Activated T-cell treated with anti-CD3 and anti-CD28 coated beads for 4 hours (primary cell): ENCODE data around the gene OR5H1.
"Not testable (repeated sequence)": the region's sequence is repeated elsewhere in the genome, so short reads cannot be mapped to it uniquely, and the experiment has no call there.

ENCODE experiments used
- DNase-seq: peaks from one replicate; pipeline ENCODE4 v3.0.0-alpha.2; 2020

Gene OR5H1

GRCh38 chr3:98130421-98130820 is at the start of gene OR5H1:
Gene OR5H1 (plus strand): TSS chr3:98130721. CDS start chr3:98132698, 1,977 bp downstream.
- no peak for DNase-seq

GRCh38 chr3:98086873-98087272 is 43.6 kb upstream of the OR5H1 start, which contains the start of gene OR5AC2:
Gene OR5AC2 (plus strand): TSS chr3:98087173. CDS start chr3:98087173, 0 bp downstream.
- no peak for DNase-seq

DNA sequence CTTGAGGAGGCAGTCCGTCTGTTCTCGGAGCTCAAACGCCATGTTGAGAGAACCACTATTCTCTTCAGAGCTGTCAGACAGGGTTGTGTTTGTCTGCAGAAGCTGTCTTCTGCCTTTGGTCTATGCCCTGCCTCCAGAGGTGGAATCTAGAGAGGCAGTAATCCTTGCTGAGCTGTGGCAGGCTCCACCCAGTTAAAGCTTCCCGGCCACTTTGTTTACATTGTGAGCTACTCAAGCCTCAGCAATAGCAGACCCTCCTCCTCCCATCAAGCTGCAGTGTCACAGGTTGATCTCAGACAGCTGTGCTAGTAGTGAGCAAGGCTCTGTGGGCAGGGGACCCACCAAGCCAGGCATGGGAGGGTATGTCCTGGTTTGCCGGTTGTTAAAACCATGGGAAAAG is 34.6 kb upstream of the OR5H1 start:
- no peak for DNase-seq

GRCh38 chr3:98099848-98100247 is 30.7 kb upstream of the OR5H1 start:
- no peak for DNase-seq

- no peak for DNase-seq
These were observed 22.4 kb upstream of the OR5H1 start for GRCh38 chr3:98108162-98108561.

DNA sequence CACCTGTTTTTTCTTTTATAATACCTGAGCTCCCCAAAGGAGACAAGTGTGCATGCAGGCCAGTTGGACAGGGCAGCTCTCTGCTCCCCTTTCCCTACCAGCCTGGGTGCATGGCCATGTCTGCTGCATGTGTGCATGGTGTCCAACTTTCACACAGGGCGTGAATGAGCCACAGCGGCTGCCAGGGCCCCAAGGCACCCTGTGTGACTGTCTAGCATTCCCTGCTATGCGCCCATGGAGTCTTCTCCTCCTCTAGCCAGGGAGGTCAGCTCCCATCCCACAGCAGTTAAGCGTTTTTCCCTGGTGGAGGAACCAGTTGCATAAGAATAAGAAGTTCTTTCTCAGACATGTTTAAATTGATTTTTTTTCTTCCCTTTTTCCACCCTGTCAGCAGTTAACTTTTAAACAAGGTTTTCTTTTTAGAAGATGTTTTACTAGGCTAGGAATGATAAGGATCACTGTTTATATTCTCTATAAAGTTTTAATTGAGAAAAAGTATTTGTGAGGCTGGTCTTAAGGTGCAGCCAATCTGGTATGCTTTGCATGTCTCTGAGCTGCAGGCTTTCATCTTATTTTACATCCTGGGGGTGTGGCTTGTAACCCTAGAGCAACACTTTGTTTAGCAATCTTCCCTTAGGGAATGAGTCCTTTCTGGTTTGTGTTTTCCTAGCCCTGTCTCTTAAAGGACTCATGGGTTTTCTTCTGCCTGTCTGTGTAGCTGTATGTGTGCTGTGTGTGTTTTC is 20.5 kb upstream of the OR5H1 start:
- DNase-seq: no peak

DNA sequence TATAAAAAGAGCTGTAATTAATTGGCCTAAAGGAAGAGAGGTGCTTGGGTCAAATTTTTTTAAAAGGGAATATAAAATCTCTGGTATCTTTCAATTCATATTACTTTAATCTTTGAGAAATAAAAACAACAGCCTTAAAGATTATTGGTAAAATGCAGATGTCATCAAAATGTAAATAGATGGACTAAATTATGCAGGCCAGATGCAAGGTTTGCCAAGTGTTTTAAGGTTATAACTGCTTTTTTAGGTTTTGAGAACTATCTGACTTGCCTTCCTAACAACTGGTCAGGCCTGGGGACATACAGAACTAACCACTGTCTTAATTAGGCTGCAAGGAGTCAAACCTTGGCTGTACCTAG is 20.0 kb upstream of the OR5H1 start:
- no peak for DNase-seq

DNA sequence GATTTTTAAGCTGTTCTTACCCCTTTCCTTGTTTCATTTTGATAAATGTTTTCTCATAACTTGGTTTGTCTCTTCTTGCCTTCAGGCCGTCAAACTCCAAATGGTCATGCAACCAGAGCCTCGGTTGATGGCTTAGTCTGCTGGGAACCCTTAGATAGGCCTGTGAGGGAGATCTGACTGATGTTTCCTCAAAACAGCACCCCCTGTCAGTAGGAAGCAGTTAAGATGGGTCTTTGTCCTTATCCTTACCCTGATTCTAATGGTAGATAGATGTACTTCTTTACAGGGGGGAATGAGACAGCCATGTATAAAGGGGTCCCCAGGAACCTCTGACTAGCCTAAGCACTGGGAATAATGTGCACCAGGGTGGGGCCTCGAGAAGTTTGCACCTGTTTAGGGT is 16.3 kb upstream of the OR5H1 start:
- no peak for DNase-seq

DNA sequence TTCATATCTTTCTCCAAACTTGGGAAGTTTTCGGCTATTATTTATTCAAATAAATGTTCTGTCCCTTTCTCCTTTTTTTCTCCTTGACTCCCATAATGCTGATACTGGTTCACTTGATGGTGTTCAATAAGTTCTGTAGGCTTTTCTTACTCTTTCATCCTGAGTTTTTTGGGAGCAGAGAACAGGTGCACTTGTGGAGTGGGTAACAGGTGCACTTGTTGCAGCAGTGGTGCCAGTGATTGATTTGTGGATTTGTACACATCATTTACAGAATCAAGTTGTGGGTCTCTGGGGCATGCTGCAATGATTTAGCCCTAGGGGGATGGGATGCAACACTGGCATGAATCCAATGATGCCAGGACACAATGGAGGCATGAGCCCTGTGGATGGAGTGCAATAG is 14.8 kb upstream of the OR5H1 start:
- no peak for DNase-seq

- no peak for DNase-seq
These were observed 6.1 kb downstream of the OR5H1 start for GRCh38 chr3:98136631-98137030.

DNA sequence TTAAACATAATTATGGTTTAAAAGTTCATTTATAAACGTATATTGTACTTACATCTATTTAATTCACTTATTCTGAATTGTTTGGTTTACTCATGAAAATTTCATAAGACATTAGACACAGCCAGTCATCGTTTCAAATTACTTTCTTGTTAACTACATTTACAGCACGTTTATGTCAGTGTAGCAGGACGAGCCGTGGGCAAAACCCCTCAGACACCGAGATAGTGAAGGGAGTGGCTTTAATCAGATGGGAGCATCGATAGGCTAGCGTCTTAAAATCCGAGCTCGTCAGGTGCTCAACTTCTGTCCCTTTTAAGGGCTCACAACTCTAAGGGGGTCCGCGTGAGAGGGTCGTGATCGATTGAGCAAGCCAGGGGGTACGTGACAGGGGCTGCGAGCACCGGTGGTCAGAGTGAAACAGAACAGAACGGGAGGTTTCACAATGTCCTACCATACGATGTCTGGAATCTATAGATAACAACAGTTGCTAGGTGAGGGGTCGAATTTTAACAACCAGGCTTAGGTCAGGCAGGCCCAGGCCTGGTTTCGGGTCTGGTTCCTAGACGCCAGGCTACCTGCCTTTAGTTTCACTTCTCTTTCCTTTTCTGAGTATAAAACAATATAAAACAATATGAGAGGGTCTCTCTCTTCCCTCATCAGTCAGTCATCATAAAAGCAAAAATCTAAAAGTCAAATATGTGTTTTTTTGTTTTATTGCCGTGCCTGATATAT is 7.5 kb downstream of the OR5H1 start:
- not testable (repeated sequence) for DNase-seq

DNA sequence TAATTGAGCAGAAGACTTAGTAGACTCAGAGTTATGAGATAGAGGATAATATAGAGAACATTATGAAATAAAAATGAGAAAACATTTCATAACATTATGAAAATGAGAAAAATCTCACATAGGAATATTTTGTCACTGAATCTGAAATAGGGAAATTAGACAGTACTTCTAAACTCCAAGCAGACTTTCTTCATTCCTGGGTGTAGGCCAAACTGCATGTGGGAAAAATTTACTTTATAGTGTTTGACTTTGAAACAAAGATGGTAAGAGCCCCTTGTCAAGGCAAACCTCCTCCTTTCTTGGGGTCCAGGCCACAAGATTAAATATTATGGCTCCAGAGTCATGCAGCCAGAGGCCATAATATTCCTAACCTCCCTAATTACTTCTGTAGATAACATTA is 10.0 kb downstream of the OR5H1 start:
- DNase-seq: no peak

DNA sequence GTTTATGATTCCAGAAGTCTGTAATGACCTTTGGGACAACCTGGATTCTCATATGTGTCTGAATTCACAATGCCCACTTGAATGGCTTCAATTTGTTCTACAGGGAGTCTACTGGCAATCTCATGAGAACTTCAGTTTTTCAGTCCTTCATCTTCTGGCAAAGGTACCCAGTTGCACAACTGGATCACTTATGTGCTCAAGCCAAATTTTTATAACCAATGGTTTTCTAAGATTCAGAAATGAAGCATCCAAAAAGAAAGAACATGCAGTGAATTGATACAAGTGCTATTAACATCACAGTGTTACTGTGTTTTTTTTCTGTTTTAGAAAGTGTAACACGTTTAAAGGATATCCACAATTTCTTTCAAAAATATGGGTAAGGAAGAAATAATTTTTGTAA is 16.7 kb downstream of the OR5H1 start, which contains the start of gene OR5H14:
Gene OR5H14, plus strand, starts transcription at position 301 of the 400 bp plus-strand sequence. CDS start 1,907 bp downstream, outside the sequence.
- DNase-seq: no peak

DNA sequence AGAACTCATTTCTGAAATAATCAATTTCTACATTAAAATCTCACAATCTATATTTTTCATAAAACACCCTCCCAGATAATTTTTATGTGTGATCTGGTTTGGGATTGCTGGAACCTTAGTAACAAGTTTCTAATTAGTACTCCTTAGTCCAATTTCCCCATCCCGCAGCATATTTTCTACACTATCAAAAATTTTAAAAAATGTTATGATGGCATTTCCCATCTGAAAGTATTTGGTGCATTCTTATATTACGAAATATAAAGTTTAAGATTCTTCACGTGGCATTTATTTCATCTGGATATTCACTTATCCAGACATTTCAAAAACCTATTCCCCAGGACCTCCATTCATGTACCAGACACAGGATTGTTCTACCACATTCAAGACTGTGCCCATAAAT is 18.2 kb downstream of the OR5H1 start:
- no peak for DNase-seq

DNA sequence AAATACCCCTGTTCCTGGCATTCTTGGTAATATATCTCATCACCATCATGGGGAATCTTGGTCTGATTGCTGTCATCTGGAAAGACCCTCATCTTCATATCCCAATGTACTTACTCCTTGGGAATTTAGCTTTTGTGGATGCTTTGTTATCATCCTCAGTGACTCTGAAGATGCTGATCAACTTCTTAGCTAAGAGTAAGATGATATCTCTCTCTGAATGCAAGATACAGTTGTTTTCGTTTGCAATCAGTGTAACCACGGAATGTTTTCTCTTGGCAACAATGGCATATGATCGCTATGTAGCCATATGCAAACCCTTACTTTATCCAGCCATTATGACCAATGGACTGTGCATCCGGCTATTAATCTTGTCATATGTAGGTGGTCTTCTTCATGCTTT is 18.9 kb downstream of the OR5H1 start:
- not testable (repeated sequence) for DNase-seq

DNA sequence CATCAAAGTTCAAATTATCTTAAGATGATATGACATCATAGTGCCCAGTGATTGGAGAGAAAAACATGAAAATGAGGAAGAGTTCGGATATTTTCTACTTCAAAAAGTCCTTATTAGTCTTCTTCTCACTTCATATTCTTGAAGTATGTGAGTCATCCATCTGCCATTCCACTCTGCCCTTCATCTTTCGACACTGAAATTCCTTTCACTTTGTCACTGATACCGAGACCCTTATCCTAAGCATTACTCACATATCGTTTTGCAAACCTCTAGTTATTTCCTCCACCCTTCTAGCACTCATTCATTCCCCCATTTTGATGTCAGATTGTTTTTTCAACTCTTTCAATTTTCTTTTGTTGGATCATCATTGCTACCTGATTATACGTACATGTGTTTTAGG is 20.7 kb downstream of the OR5H1 start:
- DNase-seq: no peak

GRCh38 chr3:98166396-98166795 is 35.9 kb downstream of the OR5H1 start, which contains the start of gene OR5H15:
Gene OR5H15 (plus strand): TSS chr3:98166696. CDS start chr3:98168700, 2,004 bp downstream.
- DNase-seq: no peak

DNA sequence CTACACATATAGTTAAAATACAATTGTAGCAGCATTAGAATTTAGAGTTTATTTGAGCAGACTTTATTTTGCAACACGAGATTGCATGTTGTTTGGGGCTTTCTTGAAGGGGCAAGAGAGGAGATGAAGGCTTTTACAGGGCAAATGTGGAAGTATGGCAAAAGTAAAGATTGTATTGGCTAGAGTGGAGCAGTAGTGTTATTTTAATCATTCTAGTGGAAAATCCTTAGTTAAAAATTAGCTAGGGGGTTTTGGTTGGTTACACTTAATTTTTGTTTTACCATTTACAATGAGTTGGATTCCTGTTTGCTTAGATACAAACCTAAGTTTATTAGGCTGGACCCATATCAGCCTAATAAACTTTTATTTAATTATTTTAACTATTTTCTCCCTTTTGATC is 40.5 kb downstream of the OR5H1 start:
- no peak for DNase-seq

- no peak for DNase-seq
These were observed 42.1 kb downstream of the OR5H1 start for GRCh38 chr3:98172621-98173020.

- DNase-seq: no peak
These were observed 49.9 kb downstream of the OR5H1 start for GRCh38 chr3:98180319-98180890.

DNA sequence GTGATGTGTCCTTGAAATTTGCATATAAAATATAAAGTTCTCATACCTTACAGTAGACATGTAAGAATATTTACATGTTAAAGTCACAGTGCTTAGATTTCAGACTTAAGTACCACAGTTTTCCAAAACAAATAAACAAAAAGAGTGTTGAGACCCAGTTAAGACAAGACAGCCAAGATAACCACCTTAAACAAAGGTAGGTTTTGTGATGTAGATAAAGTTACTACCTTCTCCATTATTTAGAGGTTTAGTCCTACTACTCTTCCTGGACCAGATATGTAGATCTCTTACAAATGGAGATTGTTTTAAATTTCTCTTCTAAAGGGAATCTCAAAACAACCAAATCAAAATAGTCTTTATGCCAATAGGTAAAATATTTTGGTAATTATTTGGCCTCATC is 51.7 kb downstream of the OR5H1 start:
- no peak for DNase-seq

- DNase-seq: no peak
These were observed 54.7 kb downstream of the OR5H1 start for GRCh38 chr3:98185180-98185579.
